ENCODE results near the gene DNAI1. TPM values are rescaled to one million over a fixed set of nuclear protein-coding genes. Genes with fewer than 3 reads are reported as not detected.

The DNAI1 gene
- total RNA-seq, 4 donors from 2014 or later = not detected

- ATAC-seq (ENCODE audit: low FRiP score) = no peak
- DNase-seq (ENCODE audit: low spot score) = no peak
- TF ChIP-seq CTCF (IDR thresholded peaks at IDR 0.05) = no peak
Measured at GRCh38 chr9:34440017-34440416, 18.6 kb upstream of the DNAI1 start.

GRCh38 chr9:34442770-34443169 is 15.8 kb upstream of the DNAI1 start:
- no peak for DNase-seq (ENCODE audit: low spot score)
- TF ChIP-seq CTCF (IDR thresholded peaks at IDR 0.05) = no peak
- ATAC-seq (ENCODE audit: low FRiP score) = no peak

GRCh38 chr9:34443533-34443932 is 15.1 kb upstream of the DNAI1 start:
- ATAC-seq (ENCODE audit: low FRiP score) (no peak), DNase-seq (ENCODE audit: low spot score) (no peak)
- TF ChIP-seq CTCF (IDR thresholded peaks at IDR 0.05) = no peak

- ATAC-seq (ENCODE audit: low FRiP score) = no peak
- DNase-seq (ENCODE audit: low spot score) = no peak
- TF ChIP-seq CTCF (IDR thresholded peaks at IDR 0.05) = no peak
Measured at GRCh38 chr9:34443976-34444375, 14.6 kb upstream of the DNAI1 start.

- ATAC-seq (ENCODE audit: low FRiP score) (no peak), DNase-seq (ENCODE audit: low spot score) (no peak)
Measured at GRCh38 chr9:34446468-34446891, 12.1 kb upstream of the DNAI1 start.

GRCh38 chr9:34446951-34447350 is 11.7 kb upstream of the DNAI1 start:
- no peak for ATAC-seq (ENCODE audit: low FRiP score)
- no peak for TF ChIP-seq CTCF (IDR thresholded peaks at IDR 0.05)
- DNase-seq (ENCODE audit: low spot score) = no peak

More at GRCh38 chr9:34446468-34446891, 12.1 kb upstream of the DNAI1 start:
- TF ChIP-seq CTCF (IDR thresholded peaks at IDR 0.05) = no peak

GRCh38 chr9:34450644-34451043 is 8.0 kb upstream of the DNAI1 start:
- ATAC-seq (ENCODE audit: low FRiP score) (no peak), DNase-seq (ENCODE audit: low spot score) (no peak)
- no peak for TF ChIP-seq CTCF (IDR thresholded peaks at IDR 0.05)
